ENCODE results near the gene CLDN9. TPM values are rescaled to one million over a fixed set of nuclear protein-coding genes. Genes with fewer than 3 reads are reported as not detected.

Gene CLDN9
- total RNA-seq, 1 donor from 2014 or later, result not detected

- Mint-ChIP-seq H3K36me3 (ENCODE audit: low read depth) (peaks cover 15% of the 10 kb centered on the region), H3K4me1 (ENCODE audit: low read depth) (peaks cover 29% of the 10 kb centered on the region), H3K27me3 (ENCODE audit: low read depth) (no peaks in the 10 kb centered on the region), H3K27ac (ENCODE audit: unreplicated experiment) (peak overlapping the region; percentile 99), H3K9me3 (ENCODE audit: low read depth) (no peaks in the 10 kb centered on the region), H3K4me3 (ENCODE audit: unreplicated experiment) (peak overlapping the region; percentile 91)
- peak; percentile 97 for DNase-seq (ENCODE audit: low spot score)
- peak; percentile 70 for TF ChIP-seq CTCF (IDR thresholded peaks at IDR 0.05)
Observed at GRCh38 chr16:3021449-3022207, 8.9 kb downstream of the CLDN9 start.

GRCh38 chr16:3022208-3022683, 9.5 kb downstream of the CLDN9 start:
- Mint-ChIP-seq H3K27ac (ENCODE audit: unreplicated experiment) (peak overlapping the region; percentile 99), H3K4me3 (ENCODE audit: unreplicated experiment) (peak overlapping the region; percentile 91), H3K36me3 (ENCODE audit: low read depth) (peaks cover 18% of the 10 kb centered on the region), H3K27me3 (ENCODE audit: low read depth) (no peaks in the 10 kb centered on the region), H3K4me1 (ENCODE audit: low read depth) (peaks cover 29% of the 10 kb centered on the region), H3K9me3 (ENCODE audit: low read depth) (no peaks in the 10 kb centered on the region)
- DNase-seq (ENCODE audit: low spot score), result peak; percentile 96
- no peak for TF ChIP-seq CTCF (IDR thresholded peaks at IDR 0.05)

GRCh38 chr16:3022684-3023414, 10.1 kb downstream of the CLDN9 start:
- TF ChIP-seq CTCF (IDR thresholded peaks at IDR 0.05), result no peak
- no peaks in the 10 kb centered on the region for H3K27me3 Mint-ChIP-seq (ENCODE audit: low read depth)
- H3K36me3 Mint-ChIP-seq (ENCODE audit: low read depth), result peaks cover 18% of the 10 kb centered on the region
- peak overlapping the region; percentile 99 for H3K27ac Mint-ChIP-seq (ENCODE audit: unreplicated experiment)
- DNase-seq (ENCODE audit: low spot score), result no peak
- no peaks in the 10 kb centered on the region for H3K9me3 Mint-ChIP-seq (ENCODE audit: low read depth)
- peaks cover 29% of the 10 kb centered on the region for H3K4me1 Mint-ChIP-seq (ENCODE audit: low read depth)
- peak overlapping the region; percentile 91 for H3K4me3 Mint-ChIP-seq (ENCODE audit: unreplicated experiment)

GRCh38 chr16:3023415-3023668, 10.6 kb downstream of the CLDN9 start:
- Mint-ChIP-seq H3K4me3 (ENCODE audit: unreplicated experiment) (peak overlapping the region; percentile 91), H3K4me1 (ENCODE audit: low read depth) (peaks cover 29% of the 10 kb centered on the region), H3K27ac (ENCODE audit: unreplicated experiment) (peak overlapping the region; percentile 99), H3K27me3 (ENCODE audit: low read depth) (no peaks in the 10 kb centered on the region), H3K9me3 (ENCODE audit: low read depth) (no peaks in the 10 kb centered on the region), H3K36me3 (ENCODE audit: low read depth) (peaks cover 18% of the 10 kb centered on the region)
- DNase-seq (ENCODE audit: low spot score), result peak; percentile 80
- TF ChIP-seq CTCF (IDR thresholded peaks at IDR 0.05), result no peak

- H3K36me3 Mint-ChIP-seq (ENCODE audit: low read depth), result peaks cover 18% of the 10 kb centered on the region
- peaks cover 29% of the 10 kb centered on the region for H3K4me1 Mint-ChIP-seq (ENCODE audit: low read depth)
- DNase-seq (ENCODE audit: low spot score), result peak; percentile 99
- H3K4me3 Mint-ChIP-seq (ENCODE audit: unreplicated experiment), result peak within 1 kb of the TSS; percentile 91
- no peaks in the 10 kb centered on the region for H3K9me3 Mint-ChIP-seq (ENCODE audit: low read depth)
- H3K27ac Mint-ChIP-seq (ENCODE audit: unreplicated experiment), result peak within 1 kb of the TSS; percentile 99
- TF ChIP-seq CTCF (IDR thresholded peaks at IDR 0.05), result no peak
- H3K27me3 Mint-ChIP-seq (ENCODE audit: low read depth), result no peaks in the 10 kb centered on the region
Observed at GRCh38 chr16:3023669-3024478, 11.2 kb downstream of the CLDN9 start, which contains the start of the genes HCFC1R1 and THOC6. Gene HCFC1R1 (minus strand): TSS chr16:3023942. CDS start chr16:3023941, 1 bp downstream. Gene THOC6 (plus strand): TSS chr16:3024035. CDS start chr16:3024327, 292 bp downstream.
